H1 (cell line): ENCODE results near the gene CD151. TPM values are rescaled to one million over a fixed set of nuclear protein-coding genes. Genes with fewer than 3 reads are reported as not detected.

Experiments
- CTCF ChIA-PET: fragments of 300-600 bp; sonication (Branson Sonifier 250); formaldehyde crosslinking; loops from one replicate; lab custom pipeline; 2021; ENCODE audit not compliant: partially characterized antibody; lab: Charles Lee
- POLR2A ChIA-PET: fragments of 300-600 bp; sonication (Branson Sonifier 250); formaldehyde crosslinking; loops from one replicate; lab custom pipeline; 2021; ENCODE audit warnings: inconsistent platforms; ENCODE audit not compliant: partially characterized antibody; lab: Charles Lee
- DNase-seq, 2 experiments: peaks; one replicate each; pipeline versions ENCODE4 v3.0.0 to v3.0.0-alpha.2; 2010 to 2022; ENCODE audit warnings: low spot score in 2 of 2, low read depth in 1 of 2, mixed read lengths in 1 of 2
- FAIRE-seq: peaks from 2 replicates; lab custom pipeline; 2011; peaks lifted over from hg19 to GRCh38; lab: Jason Lieb, UNC
- H2AFZ ChIP-seq: 2 replicates; pipeline ENCODE4 v1.8.1; 2012; ENCODE audit warnings: low read length, inconsistent platforms
- H2AK5ac ChIP-seq: 2 replicates; pipeline ENCODE4 v1.6.1; 2013; ENCODE audit warnings: low read depth, low read length
- H2BK120ac ChIP-seq: replicated peaks from 2 replicates; pipeline ENCODE3; 2013; ENCODE audit warnings: low read depth, low read length, inconsistent platforms
- H2BK12ac ChIP-seq: 2 replicates; pipeline ENCODE4 v1.6.1; 2013; ENCODE audit warnings: low read depth, low read length
- H2BK15ac ChIP-seq: 2 replicates; pipeline ENCODE4 v1.6.1; 2013; ENCODE audit warnings: low read length
- H2BK20ac ChIP-seq: 2 replicates; pipeline ENCODE4 v1.6.1; 2013; ENCODE audit warnings: low read length
- H2BK5ac ChIP-seq: 2 replicates; pipeline ENCODE4 v1.6.1; 2013; ENCODE audit warnings: low read depth, low read length
- H3K14ac ChIP-seq: 2 replicates; pipeline ENCODE4 v1.6.1; 2013; ENCODE audit warnings: inconsistent platforms; ENCODE audit not compliant: insufficient read length
- H3K18ac ChIP-seq: 2 replicates; pipeline ENCODE4 v1.6.1; 2013; ENCODE audit warnings: low read length; ENCODE audit errors: extremely low read depth
- H3K23ac ChIP-seq: 2 replicates; pipeline ENCODE4 v1.6.1; 2013; ENCODE audit warnings: inconsistent platforms; ENCODE audit not compliant: insufficient read length
- H3K23me2 ChIP-seq: 2 replicates; pipeline ENCODE4 v1.6.1; 2013; ENCODE audit warnings: low read depth, low read length
- H3K27ac ChIP-seq: 2 replicates; pipeline ENCODE4 v1.6.1; 2011; ENCODE audit warnings: low read depth, low read length, inconsistent platforms
- H3K27me3 ChIP-seq, 4 experiments: replicated peaks in 1 of 4; 1 replicate in 1 of 4; 2 replicates in 3 of 4; pipeline versions ENCODE4 v1.6.1 to v1.8.1; 2011 to 2013; ENCODE audit warnings: low read length in 3 of 4, mild to moderate bottlenecking in 3 of 4, inconsistent platforms in 2 of 4, mixed read lengths in 2 of 4, moderate library complexity in 1 of 4; ENCODE audit not compliant: control insufficient read depth in 3 of 4, insufficient read depth in 3 of 4; ENCODE audit errors: extremely low read depth in 1 of 4
- H3K36me3 ChIP-seq, 4 experiments: 2 replicates each; pipeline versions ENCODE4 v1.6.1 to v1.8.1; 2011 to 2013; ENCODE audit warnings: mild to moderate bottlenecking in 4 of 4, low read length in 3 of 4, moderate library complexity in 2 of 4, control low read depth in 1 of 4, inconsistent platforms in 1 of 4; ENCODE audit not compliant: insufficient read depth in 4 of 4, control insufficient read depth in 2 of 4
- H3K4ac ChIP-seq: replicated peaks from 2 replicates; pipeline ENCODE3; 2013; ENCODE audit warnings: low read length, low read depth, mixed read lengths, inconsistent platforms; ENCODE audit not compliant: insufficient read length
- H3K4me1 ChIP-seq, 4 experiments: replicated peaks in 1 of 4; 1 replicate in 1 of 4; 2 replicates in 3 of 4; pipeline versions ENCODE4 v1.6.1 to v1.8.1; 2011 to 2013; ENCODE audit warnings: low read length in 3 of 4, inconsistent platforms in 2 of 4, mixed read lengths in 1 of 4; ENCODE audit not compliant: insufficient read depth in 4 of 4, control insufficient read depth in 3 of 4
- H3K4me2 ChIP-seq, 2 experiments: 2 replicates each; pipeline versions ENCODE4 v1.6.1 to v1.8.1; 2011 to 2013; ENCODE audit warnings: low read depth in 2 of 2, low read length in 2 of 2, control low read depth in 1 of 2, inconsistent platforms in 1 of 2, mild to moderate bottlenecking in 1 of 2; ENCODE audit not compliant: insufficient read depth in 1 of 2
- H3K4me3 ChIP-seq, 4 experiments: fragments of 200-600, 300-600 bp in 1 of 4; sonication (generic), shearing (Covaris generic), sonication (Bioruptor Twin) in 1 of 4; 2 replicates each; pipeline versions ENCODE4 v1.5.1 to v1.8.1; 2011 to 2016; ENCODE audit warnings: low read length in 4 of 4, low read depth in 3 of 4, control low read depth in 2 of 4, inconsistent platforms in 2 of 4, mild to moderate bottlenecking in 2 of 4, mixed read lengths in 1 of 4, moderate library complexity in 1 of 4; ENCODE audit not compliant: insufficient read depth in 2 of 4; ENCODE audit errors: extremely low read depth in 1 of 4
- H3K56ac ChIP-seq: replicated peaks from 2 replicates; pipeline ENCODE3; 2013; ENCODE audit warnings: low read depth, mild to moderate bottlenecking, mixed read lengths, low read length, inconsistent platforms; ENCODE audit not compliant: insufficient read length
- H3K79me1 ChIP-seq: 2 replicates; pipeline ENCODE4 v1.6.1; 2013; ENCODE audit warnings: low read depth, low read length, control low read depth
- H3K79me2 ChIP-seq, 2 experiments: 2 replicates each; pipeline versions ENCODE4 v1.6.1 to v1.8.1; 2012 to 2013; ENCODE audit warnings: low read length in 2 of 2, mild to moderate bottlenecking in 2 of 2, inconsistent platforms in 1 of 2; ENCODE audit not compliant: insufficient read depth in 2 of 2, control insufficient read depth in 1 of 2
- H3K9ac ChIP-seq, 4 experiments: replicated peaks in 1 of 4; 1 replicate in 1 of 4; 2 replicates in 3 of 4; pipeline versions ENCODE4 v1.6.1 to v1.8.1; 2011 to 2013; ENCODE audit warnings: low read depth in 3 of 4, low read length in 3 of 4, control low read depth in 2 of 4, mild to moderate bottlenecking in 2 of 4, moderate library complexity in 2 of 4, inconsistent platforms in 1 of 4; ENCODE audit errors: extremely low read depth in 1 of 4
- H3K9me3 ChIP-seq, 2 experiments: 2 replicates each; pipeline versions ENCODE4 v1.6.1 to v1.8.1; 2012 to 2013; ENCODE audit warnings: mild to moderate bottlenecking in 2 of 2, moderate library complexity in 2 of 2, control low read depth in 1 of 2, inconsistent platforms in 1 of 2, low read depth in 1 of 2, low read length in 1 of 2, mixed read lengths in 1 of 2; ENCODE audit not compliant: insufficient read depth in 2 of 2
- H4K20me1 ChIP-seq, 2 experiments: replicated peaks in 1 of 2; 2 replicates each; pipeline versions ENCODE3 to v1.8.1; 2011 to 2013; ENCODE audit warnings: inconsistent platforms in 2 of 2, low read length in 2 of 2, mild to moderate bottlenecking in 1 of 2; ENCODE audit not compliant: insufficient read depth in 2 of 2, control insufficient read depth in 1 of 2
- H4K5ac ChIP-seq: 2 replicates; pipeline ENCODE4 v1.6.1; 2013; ENCODE audit warnings: low read length, low read depth, mixed read lengths, inconsistent platforms; ENCODE audit not compliant: insufficient read length
- H4K8ac ChIP-seq: 2 replicates; pipeline ENCODE4 v1.8.0; 2013; ENCODE audit warnings: mild to moderate bottlenecking, moderate library complexity, low read length, inconsistent platforms; ENCODE audit not compliant: insufficient read depth; ENCODE audit errors: extremely low read depth
- H4K91ac ChIP-seq: replicated peaks from 2 replicates; pipeline ENCODE3; 2013; ENCODE audit warnings: low read length, mixed read lengths, inconsistent platforms; ENCODE audit not compliant: insufficient read length
- WGBS, 2 experiments: shearing (Covaris generic) in 1 of 2; methylation state at CpG; one replicate each; pipeline versions ENCODE4 v1.1.6 to v1.1.7; 2013 to 2015; ENCODE audit warnings: low lambda C conversion rate in 2 of 2, mixed read lengths in 2 of 2, inconsistent platforms in 1 of 2, low coverage in 1 of 2, missing lambda C conversion rate in 1 of 2; ENCODE audit not compliant: insufficient replicate concordance in 2 of 2, insufficient coverage in 1 of 2, insufficient read length in 1 of 2; ENCODE audit errors: extremely low coverage in 1 of 2, missing lambda C conversion rate in 1 of 2; 5-methylcytosine and 5-hydroxymethylcytosine counted together
- polyA plus RNA-seq, 7 experiments: library from polyadenylated mRNA; depleted of rRNA in 3 of 7; stranded (reverse) in 5 of 7; unstranded in 2 of 7; fragments of >200 nt in 5 of 7; fragments of 200-250 nt in 2 of 7; gene quantifications; 1 replicate in 5 of 7; 2 replicates in 1 of 7; 4 replicates in 1 of 7; pipeline versions ENCODE4 v1.2.1 to v1.2.3, GENCODE V29; 2011 to 2013; ENCODE audit warnings: missing spikeins in 2 of 7, mixed read lengths in 2 of 7
- total RNA-seq: library from RNA; stranded (reverse); fragmentation: NEBNext Ultra II Directional; extraction: Animal tissue kit (Norgen Biotek cat#: 25700); gene quantifications from 2 replicates; pipeline ENCODE4 v1.2.1, GENCODE V29; 2021

Gene CD151
- total and polyA plus RNA-seq, 2 of the 8 experiments (the other 6 are each of a cell fraction or from before 2014, with no cell fraction given), result 101 to 212 TPM

GRCh38 chr11:884578-885070 lies 51.9 kb downstream of the CD151 start:
- no peak overlapping the region for H2BK120ac ChIP-seq
- FAIRE-seq (no peak), DNase-seq (no peak)
- H3K9ac ChIP-seq, result no peak overlapping the region
- no peaks in the 10 kb centered on the region for H3K4me1 ChIP-seq
- no peaks in the 10 kb centered on the region for H3K79me1 ChIP-seq
- no peak overlapping the region for H2BK5ac ChIP-seq
- H3K79me2 ChIP-seq, result no peaks in the 10 kb centered on the region
- ChIA-PET POLR2A (interaction anchor here (0.7 to 1.0 kb wide), 6 partner anchors 9 to 166 kb away, joined by 3 to 4 read pairs (median 3); no protein-coding TSS in a partner anchor), CTCF (interaction anchor here (1.0 to 1.4 kb wide), 3 partner anchors 10 to 16 kb away, joined by 3 to 7 read pairs (median 3); no protein-coding TSS in a partner anchor)
- WGBS, 2 experiments, result 86% methylated on average over 16 of the region's 16 CpGs; no CpG with 5 or more reads in 1 of the 2 experiments
- H3K4me2 ChIP-seq, result no peak overlapping the region
- H2AFZ ChIP-seq, result no peak overlapping the region
- no peak overlapping the region for H3K18ac ChIP-seq
- H3K9me3 ChIP-seq, result no peaks in the 10 kb centered on the region
- H2BK20ac ChIP-seq, result no peak overlapping the region
- no peak overlapping the region for H2BK15ac ChIP-seq
- no peak overlapping the region for H3K56ac ChIP-seq
- no peak overlapping the region for H3K4ac ChIP-seq
- no peak overlapping the region for H2AK5ac ChIP-seq
- H4K5ac ChIP-seq, result no peak overlapping the region
- H3K23me2 ChIP-seq, result no peaks in the 10 kb centered on the region
- H3K4me3 ChIP-seq, result no peak overlapping the region
- no peaks in the 10 kb centered on the region for H3K27me3 ChIP-seq
- peaks cover 3 to 18% of the 10 kb centered on the region in 2 experiments for H4K20me1 ChIP-seq
- no peak overlapping the region for H3K14ac ChIP-seq
- no peak overlapping the region for H3K27ac ChIP-seq
- no peak overlapping the region for H2BK12ac ChIP-seq
- no peak overlapping the region for H4K8ac ChIP-seq
- H3K23ac ChIP-seq, result no peak overlapping the region
- H4K91ac ChIP-seq, result no peak overlapping the region
- peaks cover 2 to 20% (median 8%) of the 10 kb centered on the region in 4 experiments; a peak in 5 of 8 replicates for H3K36me3 ChIP-seq
